GM18498 (cell line): ENCODE results near the gene TNFSF10.

Source experiments
- ATAC-seq: cut with Tn5 transposase; IDR thresholded peaks from one replicate; pipeline ENCODE4 v1.9.1; 2021; ENCODE audit warnings: mild to moderate bottlenecking, moderate library complexity; ENCODE audit not compliant: unreplicated experiment

TNFSF10 gene

DNA sequence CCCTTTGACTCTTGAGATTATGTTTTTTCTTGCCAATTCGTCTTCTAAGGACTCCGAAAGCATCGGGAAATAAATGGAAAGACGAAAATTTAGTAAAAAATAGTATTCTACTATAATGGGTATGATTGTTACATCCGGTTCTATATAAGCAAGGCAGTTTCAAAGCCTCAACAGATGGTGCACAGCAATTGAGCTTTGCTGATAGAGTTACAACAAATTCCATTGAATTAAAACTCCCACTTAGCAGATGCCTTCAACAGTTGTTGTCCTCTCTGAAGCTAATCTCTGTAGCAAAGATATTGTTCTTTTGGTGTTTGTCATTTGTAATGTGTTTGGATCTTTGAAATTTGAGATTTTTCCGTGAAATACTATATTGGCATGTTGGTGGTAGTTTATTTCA lies 58.9 kb downstream of the TNFSF10 start:
- no peak for ATAC-seq

DNA sequence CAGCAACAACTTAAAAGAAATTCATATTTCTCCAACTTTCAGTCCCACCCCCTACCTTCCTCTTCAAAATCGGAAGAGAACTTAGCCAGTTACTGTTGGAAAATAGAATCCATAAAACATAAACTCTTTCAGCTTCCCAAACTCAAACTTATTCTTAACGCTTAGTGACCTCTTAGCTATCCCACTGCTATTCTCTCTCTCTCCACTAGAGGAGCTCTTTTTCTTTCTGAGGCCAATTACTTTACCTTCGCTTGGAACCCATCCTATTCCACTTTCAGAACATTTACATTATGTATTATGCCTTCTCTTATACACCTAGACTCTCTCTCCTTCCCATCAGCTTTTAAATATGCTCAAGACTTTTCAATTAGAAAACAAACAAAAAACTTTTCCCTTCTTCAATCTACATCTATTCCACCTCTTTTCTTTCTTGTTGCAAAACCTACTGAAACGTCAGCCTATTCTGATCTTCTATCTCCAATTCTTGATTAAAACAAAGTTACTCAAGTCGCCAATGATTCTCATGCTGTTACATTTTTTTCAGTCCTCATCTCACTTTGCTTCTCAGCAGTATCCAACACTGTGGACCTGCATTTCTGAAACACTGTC lies 61.6 kb downstream of the TNFSF10 start:
- ATAC-seq, result peak; percentile 64

DNA sequence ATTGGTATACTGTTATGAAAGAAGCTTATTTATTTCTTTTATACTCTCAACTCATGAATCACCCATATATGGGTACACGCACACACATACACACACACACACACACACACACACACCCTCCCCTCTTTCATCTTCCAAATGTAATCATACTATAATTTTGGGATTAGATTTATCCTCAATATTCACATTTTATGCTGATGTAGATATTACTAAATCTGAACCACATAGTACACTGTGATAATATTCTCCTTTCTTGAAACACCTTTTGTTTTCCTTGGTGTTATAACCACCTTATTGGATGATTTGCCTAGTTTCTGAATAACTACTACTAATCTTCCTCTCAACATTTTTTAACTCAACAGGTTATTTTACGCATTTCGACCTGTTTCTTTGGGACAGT lies 66.8 kb downstream of the TNFSF10 start:
- ATAC-seq, result no peak
